AG04449 (cell line): ENCODE measurements around the gene TAF6.

Source experiments
- CTCF ChIA-PET: fragments of 350-600 bp; formaldehyde crosslinking; extraction: SDS; loops from one replicate; lab custom pipeline; 2021; ENCODE audit warnings: antibody characterized with exemption; lab: Yijun Ruan, JAX
- POLR2A ChIA-PET: fragments of 400-600, 350-600 bp; formaldehyde crosslinking; extraction: SDS; loops from one replicate; lab custom pipeline; 2020; ENCODE audit warnings: antibody characterized with exemption, inconsistent platforms; lab: Yijun Ruan, JAX
- DNase-seq: peaks from one replicate; pipeline ENCODE4 v3.0.0-alpha.2; 2010; ENCODE audit warnings: low read depth, low spot score
- H3K4me3 ChIP-seq: 2 replicates; pipeline ENCODE4 v1.5.1; 2011; ENCODE audit warnings: low read depth, mild to moderate bottlenecking, control low read depth, low read length
- CTCF ChIP-seq: IDR thresholded peaks from one replicate; pipeline ENCODE4 v1.5.1; 2011; ENCODE audit warnings: mild to moderate bottlenecking, moderate library complexity, low read length, control low read depth, inconsistent platforms; ENCODE audit not compliant: insufficient read depth; ENCODE audit errors: missing control alignments

Gene TAF6

GRCh38 chr7:100090527-100091410 lies 28.4 kb downstream of the TAF6 start:
- CTCF ChIA-PET: interaction anchor here (0.8 to 1.7 kb wide), 4 partner anchors 8 to 98 kb away, joined by 3 to 10 read pairs (median 5); no protein-coding TSS in a partner anchor
- POLR2A ChIA-PET: interaction anchor here (2.1 kb wide), 1 partner anchor 10 kb away, joined by 11 read pairs; the partner anchor contains the start of gene MCM7
- DNase-seq: no peak
- TF ChIP-seq CTCF: no peak
- no peak overlapping the region for H3K4me3 ChIP-seq

- ChIA-PET POLR2A (interaction anchor here (2.1 kb wide), 1 partner anchor 11 kb away, joined by 11 read pairs; the partner anchor contains the start of gene MCM7), CTCF (interaction anchor here (0.6 to 1.7 kb wide), 5 partner anchors 10 to 97 kb away, joined by 3 to 10 read pairs (median 4); no protein-coding TSS in a partner anchor)
- DNase-seq: no peak
These were observed 29.5 kb downstream of the TAF6 start for GRCh38 chr7:100089458-100090196.

GRCh38 chr7:100088621-100089457 lies 30.3 kb downstream of the TAF6 start, which contains the start of gene COPS6:
TSS of gene COPS6 (plus strand) at chr7:100088969. CDS start at chr7:100088991, 22 bp downstream.
- DNase-seq: no peak
- no peak for TF ChIP-seq CTCF
- ChIA-PET CTCF (interaction anchor here (1.0 to 1.9 kb wide), 2 partner anchors 9 to 11 kb away, joined by 3 to 7 read pairs; no protein-coding TSS in a partner anchor), POLR2A (interaction anchor here (0.6 to 2.1 kb wide), 3 partner anchors 12 to 39 kb away, joined by 3 to 14 read pairs (median 11); partner anchors contain the start of genes AP4M1, MCM7 and ZSCAN21)
- H3K4me3 ChIP-seq: peak within 1 kb of the TSS; percentile 89

More at GRCh38 chr7:100089458-100090196, 29.5 kb downstream of the TAF6 start:
- H3K4me3 ChIP-seq: peak overlapping the region; percentile 89
- no peak for TF ChIP-seq CTCF

- H3K4me3 ChIP-seq: peak overlapping the region; percentile 89
- ChIA-PET POLR2A (interaction anchor here (0.6 to 1.2 kb wide), 2 partner anchors 13 to 38 kb away, joined by 3 to 14 read pairs; partner anchors contain the start of genes AP4M1, MCM7 and ZSCAN21), CTCF (interaction anchor here (1.0 to 1.9 kb wide), 2 partner anchors 9 to 12 kb away, joined by 3 to 7 read pairs; no protein-coding TSS in a partner anchor)
- no peak for TF ChIP-seq CTCF
- DNase-seq: no peak
These were observed 31.0 kb downstream of the TAF6 start for GRCh38 chr7:100088095-100088620.

GRCh38 chr7:100087055-100087750 lies 32.0 kb downstream of the TAF6 start:
- ChIA-PET CTCF (interaction anchor here (0.7 to 8.4 kb wide), 3 partner anchors 13 to 94 kb away, joined by 3 to 105 read pairs (median 7); no protein-coding TSS in a partner anchor), POLR2A (interaction anchor here (0.6 to 1.5 kb wide), 2 partner anchors 14 to 342 kb away, joined by 4 to 10 read pairs; partner anchors contain the start of genes AP4M1, MCM7 and MEPCE)
- no peak for TF ChIP-seq CTCF
- DNase-seq: peak; percentile 97
- no peak overlapping the region for H3K4me3 ChIP-seq
